K562 (cell line): Measurements from ENCODE around the gene STUB1. TPM values are rescaled to one million over a fixed set of nuclear protein-coding genes. Genes with fewer than 3 reads are reported as not detected.

ENCODE experiments used
- CBX1 ChIP-seq: sonication (generic); IDR thresholded peaks from 2 replicates; pipeline ENCODE4 v1.6.1; 2016; ENCODE audit warnings: antibody characterized with exemption, low read depth, mild to moderate bottlenecking
- CCNT2 ChIP-seq: IDR thresholded peaks from 2 replicates; pipeline ENCODE4 v1.6.1; 2011; ENCODE audit warnings: borderline replicate concordance, low read depth, mild to moderate bottlenecking, moderate library complexity, mixed read lengths, low read length; ENCODE audit not compliant: insufficient read length; ENCODE audit errors: extremely low read depth
- CREBBP ChIP-seq: IDR thresholded peaks from one replicate; pipeline ENCODE4 v1.6.1; 2012; ENCODE audit warnings: low read depth, mild to moderate bottlenecking, control low read depth, inconsistent platforms, low read length
- CXXC5 ChIP-seq: fragments of 250-450 bp; sonication (Bioruptor Pico); IDR thresholded peaks from 2 replicates; pipeline ENCODE4 v1.8.0; 2022; ENCODE audit warnings: inconsistent platforms, mild to moderate bottlenecking, moderate library complexity
- ETV1 ChIP-seq: fragments of 450-650 bp; conservative IDR thresholded peaks from 2 replicates; pipeline ENCODE4 v1.6.1; 2016; ENCODE audit warnings: missing genetic modification characterization, control low read depth, low read depth, missing compliant biosample characterization
- FIP1L1 ChIP-seq: fragments of 200-400 bp; formaldehyde crosslinking; IDR thresholded peaks from 2 replicates; pipeline ENCODE4 v1.6.1; 2018; ENCODE audit warnings: mild to moderate bottlenecking, low read depth, low read length; ENCODE audit not compliant: poor library complexity, severe bottlenecking
- GABPB1 ChIP-seq: sonication (generic); formaldehyde crosslinking; IDR thresholded peaks from 2 replicates; pipeline ENCODE4 v1.8.0; 2022; ENCODE audit warnings: mild to moderate bottlenecking, missing genetic modification reagents
- HDAC1 ChIP-seq, 2 experiments: fragments of 450-650 bp; IDR thresholded peaks; 2 replicates each; pipeline ENCODE4 v1.6.1; 2016 to 2017; ENCODE audit warnings: inconsistent platforms in 1 of 2, mild to moderate bottlenecking in 1 of 2, moderate library complexity in 1 of 2
- IRF1 ChIP-seq: sonication (generic); formaldehyde crosslinking; IDR thresholded peaks from 2 replicates; pipeline ENCODE4 v1.8.0; 2022; ENCODE audit warnings: missing genetic modification reagents, mild to moderate bottlenecking, borderline replicate concordance
- MBD2 ChIP-seq: sonication (generic); IDR thresholded peaks from 2 replicates; pipeline ENCODE4 v1.6.1; 2016; ENCODE audit warnings: low read depth, borderline replicate concordance
- MEIS2 ChIP-seq: fragments of 450-650 bp; IDR thresholded peaks from 2 replicates; pipeline ENCODE4 v1.6.1; 2014; ENCODE audit warnings: mild to moderate bottlenecking; ENCODE audit not compliant: partially characterized antibody
- POLR2B ChIP-seq: fragments of 450-650 bp; IDR thresholded peaks from 2 replicates; pipeline ENCODE4 v1.6.1; 2018; ENCODE audit warnings: low read depth; ENCODE audit not compliant: partially characterized antibody
- PREB ChIP-seq: sonication (generic); formaldehyde crosslinking; IDR thresholded peaks from 2 replicates; pipeline ENCODE4 v1.8.1; 2023; ENCODE audit warnings: mild to moderate bottlenecking, missing genetic modification reagents
- SMAD1 ChIP-seq: fragments of 150-350 bp; IDR thresholded peaks from 2 replicates; pipeline ENCODE4 v1.6.1; 2014; ENCODE audit warnings: low read length, low read depth; ENCODE audit not compliant: partially characterized antibody
- TARDBP ChIP-seq: fragments of 450-650 bp; IDR thresholded peaks from 2 replicates; pipeline ENCODE4 v1.6.1; 2016
- THAP12 ChIP-seq: fragments of 250-450 bp; sonication (Bioruptor Pico); IDR thresholded peaks from 2 replicates; pipeline ENCODE4 v1.9.0; 2021; ENCODE audit warnings: mild to moderate bottlenecking, inconsistent platforms
- TRIM24 ChIP-seq, 2 experiments: fragments of 450-650 bp; IDR thresholded peaks; 2 replicates each; pipeline ENCODE4 v1.6.1; 2016
- XRCC5 ChIP-seq: fragments of 200-400 bp; formaldehyde crosslinking; IDR thresholded peaks from 2 replicates; pipeline ENCODE4 v1.6.1; 2017; ENCODE audit warnings: low read depth, mild to moderate bottlenecking, low read length
- ZBED1 ChIP-seq: IDR thresholded peaks from 2 replicates; pipeline ENCODE4 v1.6.1; 2014
- ZFP91 ChIP-seq: sonication (generic); formaldehyde crosslinking; IDR thresholded peaks from 2 replicates; pipeline ENCODE4 v1.8.0; 2022; ENCODE audit warnings: mild to moderate bottlenecking, missing genetic modification reagents
- ZNF57 ChIP-seq: fragments of 450-650 bp; formaldehyde crosslinking; IDR thresholded peaks from 2 replicates; pipeline ENCODE4 v1.4.0; 2020; ENCODE audit warnings: mild to moderate bottlenecking, moderate library complexity
- polyA plus RNA-seq, 8 experiments: library from polyadenylated mRNA; depleted of rRNA in 4 of 8; stranded (reverse) in 5 of 8; unstranded in 3 of 8; fragments of >200 nt; fragmentation: Nextera tagmentation in 2 of 8; fragmentation: Illumina TruSeq in 1 of 8; extraction: Ambion mirVana in 2 of 8; extraction: Trizol in 1 of 8; gene quantifications; 2 replicates each; pipeline versions ENCODE4 v1.2.1 to v1.2.3, GENCODE V29; 2011 to 2014; ENCODE audit warnings: inconsistent platforms in 1 of 8, missing spikeins in 1 of 8
- total RNA-seq, 7 experiments: library from RNA; depleted of rRNA in 6 of 7; stranded (reverse); fragments of >200 nt in 6 of 7; fragmentation: Illumina TruSeq in 2 of 7; extraction: Trizol in 2 of 7; gene quantifications; 2 replicates each; pipeline versions ENCODE4 v1.2.1 to v1.2.3, GENCODE V29; 2011 to 2021; ENCODE audit warnings: low replicate concordance in 1 of 7

STUB1 gene
- total and polyA plus RNA-seq, 9 of the 15 experiments (the other 6 are each of a cell fraction or from before 2014, with no cell fraction given) = 10.6 to 251 (median 152) TPM

- peak; percentile 68; the same call in 1 of the 2 replicates for TF ChIP-seq MBD2
- peak; percentile 96 for TF ChIP-seq GABPB1
- TF ChIP-seq ZNF57 (CRISPR knock-in tag) = no peak
- peak; percentile 93 for TF ChIP-seq XRCC5
- TF ChIP-seq CCNT2 = peak; percentile 96
- TF ChIP-seq TRIM24 (IDR thresholded peaks at IDR 0.05) = peak in 1 of 2 experiments; percentile 40; a peak in 1 of 4 replicates
- TF ChIP-seq POLR2B = peak; percentile 61
- peak; percentile 56 for TF ChIP-seq MEIS2
- TF ChIP-seq CXXC5 (CRISPR knock-in tag) = peak; percentile 89
- peak in 1 of 2 experiments; percentile 73; a peak in 2 of 4 replicates for TF ChIP-seq HDAC1 (IDR thresholded peaks at IDR 0.05)
- TF ChIP-seq FIP1L1 = peak; percentile 83
- peak; percentile 86; the same call in 1 of the 2 replicates for TF ChIP-seq PREB (CRISPR knock-in tag)
- TF ChIP-seq CREBBP = no peak
- TF ChIP-seq TARDBP = 0 out of 2 replicates have a peak, but pooled peaks have one; percentile 73
- TF ChIP-seq IRF1 (CRISPR knock-in tag) = no peak
- TF ChIP-seq ETV1 (tag) = 0 out of 2 replicates have a peak, but pooled peaks have one; percentile 38
- peak; percentile 98 for TF ChIP-seq THAP12 (CRISPR knock-in tag)
- TF ChIP-seq ZBED1 = no peak
- peak; percentile 53 for TF ChIP-seq SMAD1
- no peak for TF ChIP-seq ZFP91 (CRISPR knock-in tag)
- no peak for TF ChIP-seq CBX1
Measured at GRCh38 chr16:667780-668518, 12.3 kb upstream of the STUB1 start, which contains the start of gene RHOT2 (continued).
